Smooth muscle cell (in vitro differentiated cells): Measurements from ENCODE around the gene DACH1. TPM values are rescaled to one million over a fixed set of nuclear protein-coding genes. Genes with fewer than 3 reads are reported as not detected.

Experiments used
- DNase-seq: peaks from one replicate; lab custom pipeline; 2025; ENCODE audit not compliant: unreplicated experiment; lab: John Stamatoyannopoulos, UW
- H2AFZ ChIP-seq: fragments of 200-600 bp; sonication (generic); 2 replicates; pipeline ENCODE4 v1.6.0; 2016; ENCODE audit warnings: antibody characterized with exemption, low read depth, mild to moderate bottlenecking
- H3F3A ChIP-seq: fragments of 200-600 bp; sonication (generic); 2 replicates; pipeline ENCODE4 v1.6.0; 2017; ENCODE audit warnings: antibody characterized with exemption, low read depth
- H3K27ac ChIP-seq: fragments of 200-600 bp; sonication (generic); 2 replicates; pipeline ENCODE4 v1.5.1; 2016; ENCODE audit warnings: low read depth, mild to moderate bottlenecking
- H3K27me3 ChIP-seq: fragments of 200-600 bp; sonication (generic); 2 replicates; pipeline ENCODE4 v1.6.1; 2016; ENCODE audit warnings: low read depth, mild to moderate bottlenecking
- H3K36me3 ChIP-seq: fragments of 200-600 bp; sonication (generic); 2 replicates; pipeline ENCODE4 v1.5.1; 2016; ENCODE audit warnings: low read depth
- H3K4me1 ChIP-seq: fragments of 200-600 bp; sonication (generic); 2 replicates; pipeline ENCODE4 v1.5.1; 2016; ENCODE audit warnings: low read depth
- H3K4me2 ChIP-seq: fragments of 200-600 bp; sonication (generic); 2 replicates; pipeline ENCODE4 v1.6.0; 2016; ENCODE audit warnings: mild to moderate bottlenecking
- H3K4me3 ChIP-seq: fragments of 200-600 bp; sonication (generic); 2 replicates; pipeline ENCODE4 v1.5.1; 2016; ENCODE audit warnings: mild to moderate bottlenecking
- H3K79me2 ChIP-seq: fragments of 200-600 bp; sonication (generic); 2 replicates; pipeline ENCODE4 v1.6.0; 2016; ENCODE audit warnings: low read depth, mild to moderate bottlenecking
- H3K9ac ChIP-seq: fragments of 200-600 bp; sonication (generic); 2 replicates; pipeline ENCODE4 v1.6.0; 2016; ENCODE audit warnings: low read depth
- H3K9me3 ChIP-seq: fragments of 200-600 bp; sonication (generic); replicated peaks from 2 replicates; pipeline ENCODE4 v1.5.1; 2016; ENCODE audit warnings: low read depth
- H4K20me1 ChIP-seq: fragments of 200-600 bp; sonication (generic); 2 replicates; pipeline ENCODE4 v1.6.0; 2016; ENCODE audit warnings: low read depth
- WGBS: methylation state at CpG from one replicate; pipeline ENCODE4 v1.1.7; 2016; ENCODE audit warnings: low lambda C conversion rate; 5-methylcytosine and 5-hydroxymethylcytosine counted together
- polyA plus RNA-seq: library from polyadenylated mRNA; unstranded; fragments of >200 nt; fragmentation: Nextera tagmentation; extraction: Ambion mirVana; gene quantifications from 2 replicates; pipeline ENCODE4 v1.2.1, GENCODE V29; 2016
- total RNA-seq: library from RNA; depleted of rRNA; stranded (reverse); fragments of >200 nt; gene quantifications from 2 replicates; pipeline ENCODE4 v1.2.3, GENCODE V29; 2014
- TF ChIP-seq, protein P1 (sequence below): fragments of 200-600 bp; sonication (generic); IDR thresholded peaks from 2 replicates; pipeline ENCODE4 v1.5.1; 2017; ENCODE audit warnings: borderline replicate concordance, mild to moderate bottlenecking, antibody characterized with exemption; ENCODE audit not compliant: insufficient read depth, poor library complexity, severe bottlenecking

Gene DACH1
- total and polyA plus RNA-seq, 2 experiments from 2014 or later, result 0.33 to 1.6 TPM

DNA sequence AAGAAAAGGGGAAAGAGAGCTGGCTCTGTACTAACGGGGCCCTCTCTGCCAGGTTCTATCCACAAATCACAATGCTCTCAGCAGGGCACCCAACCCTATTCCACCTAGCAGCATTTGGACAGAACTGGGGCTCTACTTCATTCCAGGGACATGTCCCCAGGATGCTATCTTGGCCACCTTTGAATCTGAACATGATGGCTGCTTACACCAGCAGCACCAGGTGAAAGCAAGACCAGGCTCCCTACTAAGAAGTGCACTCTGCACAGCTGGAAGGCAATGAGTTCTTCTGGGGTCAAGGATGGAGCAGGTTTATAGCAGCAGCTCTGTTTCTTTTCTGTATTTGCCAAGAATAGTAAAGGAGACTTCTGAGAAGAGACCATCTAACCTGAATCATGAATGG is 222.4 kb downstream of the DACH1 start:
- Histone ChIP-seq H4K20me1 (no peaks in the 10 kb centered on the region), H3K27ac (no peak overlapping the region), H3K27me3 (no peaks in the 10 kb centered on the region), H3F3A (no peaks in the 10 kb centered on the region), H3K4me3 (no peak overlapping the region), H3K9ac (no peak overlapping the region), H3K4me2 (no peak overlapping the region), H2AFZ (no peak overlapping the region), H3K4me1 (no peaks in the 10 kb centered on the region), H3K36me3 (no peaks in the 10 kb centered on the region), H3K9me3 (no peaks in the 10 kb centered on the region), H3K79me2 (no peaks in the 10 kb centered on the region)
- 91% methylated on average over 1 of the region's 1 CpG for WGBS
- DNase-seq, result no peak
- TF ChIP-seq, protein P1, sequence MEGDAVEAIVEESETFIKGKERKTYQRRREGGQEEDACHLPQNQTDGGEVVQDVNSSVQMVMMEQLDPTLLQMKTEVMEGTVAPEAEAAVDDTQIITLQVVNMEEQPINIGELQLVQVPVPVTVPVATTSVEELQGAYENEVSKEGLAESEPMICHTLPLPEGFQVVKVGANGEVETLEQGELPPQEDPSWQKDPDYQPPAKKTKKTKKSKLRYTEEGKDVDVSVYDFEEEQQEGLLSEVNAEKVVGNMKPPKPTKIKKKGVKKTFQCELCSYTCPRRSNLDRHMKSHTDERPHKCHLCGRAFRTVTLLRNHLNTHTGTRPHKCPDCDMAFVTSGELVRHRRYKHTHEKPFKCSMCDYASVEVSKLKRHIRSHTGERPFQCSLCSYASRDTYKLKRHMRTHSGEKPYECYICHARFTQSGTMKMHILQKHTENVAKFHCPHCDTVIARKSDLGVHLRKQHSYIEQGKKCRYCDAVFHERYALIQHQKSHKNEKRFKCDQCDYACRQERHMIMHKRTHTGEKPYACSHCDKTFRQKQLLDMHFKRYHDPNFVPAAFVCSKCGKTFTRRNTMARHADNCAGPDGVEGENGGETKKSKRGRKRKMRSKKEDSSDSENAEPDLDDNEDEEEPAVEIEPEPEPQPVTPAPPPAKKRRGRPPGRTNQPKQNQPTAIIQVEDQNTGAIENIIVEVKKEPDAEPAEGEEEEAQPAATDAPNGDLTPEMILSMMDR, result no peak

GRCh38 chr13:71643448-71643860 is 223.6 kb downstream of the DACH1 start:
- Histone ChIP-seq H3K36me3 (no peaks in the 10 kb centered on the region), H3K9ac (no peak overlapping the region), H2AFZ (no peak overlapping the region), H3K9me3 (no peaks in the 10 kb centered on the region), H3K79me2 (no peaks in the 10 kb centered on the region), H3K4me1 (no peaks in the 10 kb centered on the region), H3K4me2 (no peak overlapping the region), H4K20me1 (no peaks in the 10 kb centered on the region), H3F3A (no peaks in the 10 kb centered on the region), H3K27ac (no peak overlapping the region), H3K4me3 (no peak overlapping the region), H3K27me3 (no peaks in the 10 kb centered on the region)
- DNase-seq, result no peak
- 69% methylated on average over 4 of the region's 4 CpGs for WGBS
- TF ChIP-seq, protein P1, result no peak

GRCh38 chr13:71638751-71639150 is 228.3 kb downstream of the DACH1 start:
- Histone ChIP-seq H3K9ac (no peak overlapping the region), H3K36me3 (no peaks in the 10 kb centered on the region), H3K79me2 (no peaks in the 10 kb centered on the region), H3K4me3 (no peak overlapping the region), H4K20me1 (no peaks in the 10 kb centered on the region), H3K27me3 (no peaks in the 10 kb centered on the region), H3K9me3 (no peaks in the 10 kb centered on the region), H3F3A (no peaks in the 10 kb centered on the region), H3K27ac (no peak overlapping the region), H3K4me1 (peaks cover 5% of the 10 kb centered on the region), H3K4me2 (no peak overlapping the region), H2AFZ (no peak overlapping the region)
- no peak for DNase-seq
- WGBS, result 97% methylated on average over 1 of the region's 1 CpG
- TF ChIP-seq, protein P1, result no peak
